Hepatocyte (in vitro differentiated cells): Measurements from ENCODE around the gene ARMH2. TPM values are rescaled to one million over a fixed set of nuclear protein-coding genes. Genes with fewer than 3 reads are reported as not detected.

Source experiments
- DNase-seq: peaks from one replicate; pipeline ENCODE4 v3.0.0-alpha.2; 2016; ENCODE audit warnings: low spot score
- H2AFZ ChIP-seq: fragments of 200-600 bp; sonication (generic); 2 replicates; pipeline ENCODE4 v1.6.0; 2016; ENCODE audit warnings: antibody characterized with exemption, mild to moderate bottlenecking
- H3K27ac ChIP-seq: fragments of 200-600 bp; sonication (generic); 2 replicates; pipeline ENCODE4 v1.5.1; 2016; ENCODE audit warnings: mild to moderate bottlenecking
- H3K27me3 ChIP-seq: fragments of 200-600 bp; sonication (generic); 2 replicates; pipeline ENCODE4 v1.6.1; 2016
- H3K36me3 ChIP-seq: fragments of 200-600 bp; sonication (generic); replicated peaks from 2 replicates; pipeline ENCODE4 v1.5.1; 2016; ENCODE audit warnings: low read depth; ENCODE audit not compliant: insufficient read depth
- H3K4me1 ChIP-seq: fragments of 200-600 bp; sonication (generic); 2 replicates; pipeline ENCODE4 v1.5.1; 2016; ENCODE audit warnings: mild to moderate bottlenecking, moderate library complexity; ENCODE audit not compliant: insufficient read depth
- H3K4me2 ChIP-seq: fragments of 200-600 bp; sonication (generic); 2 replicates; pipeline ENCODE4 v1.6.0; 2016
- H3K4me3 ChIP-seq: fragments of 200-600 bp; sonication (generic); 2 replicates; pipeline ENCODE4 v1.5.1; 2016; ENCODE audit warnings: mild to moderate bottlenecking
- H3K79me2 ChIP-seq: fragments of 200-600 bp; sonication (generic); 2 replicates; pipeline ENCODE4 v1.6.0; 2017; ENCODE audit warnings: mild to moderate bottlenecking
- H3K9me2 ChIP-seq: fragments of 200-600 bp; sonication (generic); replicated peaks from 2 replicates; pipeline ENCODE4 v1.6.0; 2017; ENCODE audit warnings: mild to moderate bottlenecking; ENCODE audit not compliant: insufficient read depth
- H3K9me3 ChIP-seq: fragments of 200-600 bp; sonication (generic); 2 replicates; pipeline ENCODE4 v1.5.1; 2016; ENCODE audit warnings: low read depth, mild to moderate bottlenecking
- H4K20me1 ChIP-seq: fragments of 200-600 bp; sonication (generic); 2 replicates; pipeline ENCODE4 v1.6.0; 2016; ENCODE audit warnings: mild to moderate bottlenecking; ENCODE audit not compliant: insufficient read depth, poor library complexity, severe bottlenecking
- EZH2 ChIP-seq: fragments of 200-600 bp; sonication (generic); IDR thresholded peaks from 2 replicates; pipeline ENCODE4 v1.6.1; 2016; ENCODE audit warnings: antibody characterized with exemption, mild to moderate bottlenecking, borderline replicate concordance
- EZH2phosphoT487 ChIP-seq: fragments of 200-600 bp; sonication (generic); IDR thresholded peaks from one replicate; pipeline ENCODE4 v1.6.1; 2018; ENCODE audit warnings: antibody characterized with exemption, mild to moderate bottlenecking, low read depth, moderate library complexity; ENCODE audit not compliant: unreplicated experiment, severe bottlenecking
- WGBS: methylation state at CpG from one replicate; pipeline ENCODE4 v1.1.6; 2016; ENCODE audit warnings: low lambda C conversion rate; ENCODE audit errors: missing lambda C conversion rate; 5-methylcytosine and 5-hydroxymethylcytosine counted together
- polyA plus RNA-seq: library from polyadenylated mRNA; unstranded; fragments of >200 nt; fragmentation: Nextera tagmentation; extraction: Ambion mirVana; gene quantifications from 2 replicates; pipeline ENCODE4 v1.2.1, GENCODE V29; 2016
- total RNA-seq: library from RNA; depleted of rRNA; stranded (reverse); fragments of >200 nt; gene quantifications from 2 replicates; pipeline ENCODE4 v1.2.3, GENCODE V29; 2014
- TF ChIP-seq, protein P1 (sequence below): fragments of 200-600 bp; sonication (generic); IDR thresholded peaks from 2 replicates; pipeline ENCODE4 v1.5.1; 2016; ENCODE audit warnings: antibody characterized with exemption, mild to moderate bottlenecking; ENCODE audit not compliant: poor library complexity

The ARMH2 gene
- total and polyA plus RNA-seq, 2 experiments from 2014 or later, result not detected

DNA sequence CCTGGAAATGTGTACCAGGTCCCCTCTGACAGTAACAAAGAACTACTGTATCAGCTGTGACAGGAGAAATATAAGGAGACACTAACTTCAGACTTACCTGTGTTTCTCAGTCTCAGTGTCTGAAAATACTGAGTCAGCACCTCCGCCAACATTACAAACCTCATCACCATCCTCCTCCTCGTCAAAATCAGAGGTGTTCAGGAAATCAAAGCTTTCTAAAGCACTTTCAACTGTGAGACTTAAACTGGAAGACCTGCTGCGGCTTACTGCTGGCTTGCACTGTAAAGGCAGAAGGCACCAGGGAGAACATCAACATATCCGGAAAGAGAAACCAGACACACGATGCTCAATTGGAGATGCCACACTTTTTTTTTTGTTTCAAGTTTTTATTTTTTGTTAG lies 40.3 kb upstream of the ARMH2 start:
- no peaks in the 10 kb centered on the region for H3K79me2 ChIP-seq
- no peak overlapping the region for H3K4me3 ChIP-seq
- no peaks in the 10 kb centered on the region for H4K20me1 ChIP-seq
- H3K27ac ChIP-seq, result no peak overlapping the region
- no peak for DNase-seq
- no peaks in the 10 kb centered on the region for H3K9me2 ChIP-seq
- H3K4me1 ChIP-seq, result no peaks in the 10 kb centered on the region
- no peak for TF ChIP-seq EZH2phosphoT487
- TF ChIP-seq EZH2, result no peak
- TF ChIP-seq, protein P1, sequence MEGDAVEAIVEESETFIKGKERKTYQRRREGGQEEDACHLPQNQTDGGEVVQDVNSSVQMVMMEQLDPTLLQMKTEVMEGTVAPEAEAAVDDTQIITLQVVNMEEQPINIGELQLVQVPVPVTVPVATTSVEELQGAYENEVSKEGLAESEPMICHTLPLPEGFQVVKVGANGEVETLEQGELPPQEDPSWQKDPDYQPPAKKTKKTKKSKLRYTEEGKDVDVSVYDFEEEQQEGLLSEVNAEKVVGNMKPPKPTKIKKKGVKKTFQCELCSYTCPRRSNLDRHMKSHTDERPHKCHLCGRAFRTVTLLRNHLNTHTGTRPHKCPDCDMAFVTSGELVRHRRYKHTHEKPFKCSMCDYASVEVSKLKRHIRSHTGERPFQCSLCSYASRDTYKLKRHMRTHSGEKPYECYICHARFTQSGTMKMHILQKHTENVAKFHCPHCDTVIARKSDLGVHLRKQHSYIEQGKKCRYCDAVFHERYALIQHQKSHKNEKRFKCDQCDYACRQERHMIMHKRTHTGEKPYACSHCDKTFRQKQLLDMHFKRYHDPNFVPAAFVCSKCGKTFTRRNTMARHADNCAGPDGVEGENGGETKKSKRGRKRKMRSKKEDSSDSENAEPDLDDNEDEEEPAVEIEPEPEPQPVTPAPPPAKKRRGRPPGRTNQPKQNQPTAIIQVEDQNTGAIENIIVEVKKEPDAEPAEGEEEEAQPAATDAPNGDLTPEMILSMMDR, result no peak
- no peaks in the 10 kb centered on the region for H3K27me3 ChIP-seq
- no peak overlapping the region for H3K4me2 ChIP-seq
- H2AFZ ChIP-seq, result no peak overlapping the region
- WGBS, result 95% methylated on average over 5 of the region's 5 CpGs
- H3K9me3 ChIP-seq, result no peaks in the 10 kb centered on the region
- no peaks in the 10 kb centered on the region for H3K36me3 ChIP-seq

DNA sequence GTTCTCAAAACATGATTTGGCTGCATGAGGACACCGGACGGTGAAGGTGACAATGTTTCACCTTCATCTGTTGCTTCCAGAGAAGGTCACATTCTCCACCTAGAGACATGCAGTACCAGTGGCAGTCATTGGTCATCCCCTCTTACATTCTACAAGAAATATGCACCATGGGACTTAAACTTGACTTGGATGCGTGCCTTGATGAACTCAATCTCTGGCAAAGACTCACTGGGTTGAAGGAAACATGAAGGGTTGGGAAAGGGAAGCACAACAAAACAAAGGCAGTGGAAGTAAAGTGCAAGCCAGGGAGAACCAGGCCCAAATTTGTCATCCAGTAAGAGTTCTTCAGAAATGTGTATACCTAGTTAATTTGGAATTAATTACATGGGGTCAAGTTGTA lies 39.4 kb upstream of the ARMH2 start:
- no peak overlapping the region for H2AFZ ChIP-seq
- H3K79me2 ChIP-seq, result no peaks in the 10 kb centered on the region
- H3K4me1 ChIP-seq, result no peaks in the 10 kb centered on the region
- no peaks in the 10 kb centered on the region for H4K20me1 ChIP-seq
- 97% methylated on average over 3 of the region's 3 CpGs for WGBS
- H3K9me2 ChIP-seq, result no peaks in the 10 kb centered on the region
- no peak for DNase-seq
- no peak overlapping the region for H3K27ac ChIP-seq
- H3K9me3 ChIP-seq, result no peaks in the 10 kb centered on the region
- H3K36me3 ChIP-seq, result no peaks in the 10 kb centered on the region
- no peak overlapping the region for H3K4me2 ChIP-seq
- no peak for TF ChIP-seq EZH2phosphoT487
- TF ChIP-seq, protein P1, result no peak
- TF ChIP-seq EZH2, result no peak
- no peak overlapping the region for H3K4me3 ChIP-seq
- no peaks in the 10 kb centered on the region for H3K27me3 ChIP-seq

DNA sequence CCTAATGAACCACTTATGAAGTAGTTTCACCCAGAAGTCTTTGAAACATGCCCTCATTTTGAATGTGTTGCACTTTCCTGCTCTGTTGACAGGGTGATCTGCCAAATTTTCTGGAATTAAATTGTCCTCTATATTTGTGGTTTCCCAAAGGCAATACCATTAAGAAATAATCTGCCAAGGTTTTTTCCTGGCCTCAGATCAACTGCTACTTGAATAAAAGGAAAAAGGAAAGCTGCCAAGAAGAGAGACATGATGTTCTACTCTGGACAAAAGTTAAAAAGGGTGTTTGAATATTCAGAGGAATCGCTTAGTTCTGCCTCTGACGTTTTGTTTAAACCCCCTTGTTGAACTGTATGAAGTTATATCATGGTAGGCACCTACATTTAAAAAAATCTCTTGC lies 37.4 kb upstream of the ARMH2 start:
- Histone ChIP-seq H3K9me3 (no peaks in the 10 kb centered on the region), H3K27me3 (no peaks in the 10 kb centered on the region), H3K9me2 (no peaks in the 10 kb centered on the region), H3K27ac (no peak overlapping the region), H3K4me3 (no peak overlapping the region), H3K4me2 (no peak overlapping the region), H3K36me3 (no peaks in the 10 kb centered on the region), H4K20me1 (no peaks in the 10 kb centered on the region), H3K4me1 (no peaks in the 10 kb centered on the region), H3K79me2 (no peaks in the 10 kb centered on the region), H2AFZ (no peak overlapping the region)
- TF ChIP-seq EZH2 (no peak), EZH2phosphoT487 (no peak)
- TF ChIP-seq, protein P1, result no peak
- 89% methylated on average over 2 of the region's 2 CpGs for WGBS
- DNase-seq, result no peak

DNA sequence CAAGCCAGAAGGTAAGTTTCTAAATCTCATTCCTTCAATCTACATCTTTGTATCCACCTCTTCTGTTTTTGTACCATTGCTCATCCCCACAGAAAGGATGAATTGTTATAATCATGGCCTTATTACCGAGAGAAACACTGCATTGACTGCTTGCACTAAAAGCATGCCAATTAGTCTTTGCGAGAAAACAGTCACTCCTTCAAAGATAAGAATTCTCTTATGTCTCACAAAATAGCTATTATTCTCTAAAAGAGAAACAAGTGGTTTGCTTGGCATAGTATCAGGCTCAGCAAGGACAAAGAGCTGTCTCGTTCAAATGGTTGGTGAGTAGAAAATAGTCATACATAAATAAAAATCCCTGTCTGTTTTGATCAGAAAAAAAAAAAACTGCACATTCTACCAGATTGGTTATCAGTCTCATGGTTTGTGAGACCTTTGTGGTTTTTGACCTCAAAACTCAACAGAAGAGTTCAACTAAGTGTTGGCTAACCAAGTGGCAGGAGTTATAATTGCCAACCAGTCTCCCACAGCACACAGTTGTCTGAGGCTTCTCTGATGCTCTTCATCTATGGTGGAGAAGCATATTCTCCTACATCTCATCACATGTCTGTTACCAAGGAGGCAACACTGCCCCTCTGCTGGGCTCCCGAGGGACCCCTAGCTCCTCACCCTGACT lies 35.1 kb upstream of the ARMH2 start:
- 68% methylated on average over 4 of the region's 4 CpGs for WGBS
- Histone ChIP-seq H3K36me3 (no peaks in the 10 kb centered on the region), H4K20me1 (no peaks in the 10 kb centered on the region)

More for the DNA sequence above, 35.1 kb upstream of the ARMH2 start:
- Histone ChIP-seq H3K9me3 (no peaks in the 10 kb centered on the region), H3K27me3 (no peaks in the 10 kb centered on the region), H3K9me2 (no peaks in the 10 kb centered on the region), H3K4me2 (no peak overlapping the region), H3K79me2 (no peaks in the 10 kb centered on the region), H3K27ac (no peak overlapping the region), H2AFZ (no peak overlapping the region), H3K4me1 (no peaks in the 10 kb centered on the region), H3K4me3 (no peak overlapping the region)
- no peak for DNase-seq
- TF ChIP-seq EZH2, result no peak
- TF ChIP-seq, protein P1, result no peak
- no peak for TF ChIP-seq EZH2phosphoT487
